LHCN-M2 (cell line): ENCODE data around the gene LNP1. TPM values are rescaled to one million over a fixed set of nuclear protein-coding genes. Genes with fewer than 3 reads are reported as not detected.
"Not testable (repeated sequence)": the region's sequence is repeated elsewhere in the genome, so short reads cannot be mapped to it uniquely, and the experiment has no call there.

Experiments
- DNase-seq: peaks from one replicate; pipeline ENCODE4 v3.0.0-alpha.2; 2012; ENCODE audit warnings: low read depth
- total RNA-seq: library from RNA; depleted of rRNA; stranded (reverse); fragments of >200 nt; gene quantifications from 2 replicates; pipeline ENCODE4 v1.2.3, GENCODE V29; 2014; rRNA removed

The LNP1 gene
- total RNA-seq, 1 experiment from 2014 or later = 3.5 TPM

- DNase-seq = not testable (repeated sequence)
Observed at GRCh38 chr3:100477851-100478360, 76.6 kb downstream of the LNP1 start.

- not testable (repeated sequence) for DNase-seq
Observed at GRCh38 chr3:100478521-100478920, 77.2 kb downstream of the LNP1 start.

GRCh38 chr3:100480081-100480480 is 78.7 kb downstream of the LNP1 start:
- no peak for DNase-seq

- DNase-seq = no peak
Observed at GRCh38 chr3:100482176-100482575, 80.8 kb downstream of the LNP1 start.

GRCh38 chr3:100483529-100483928 is 82.2 kb downstream of the LNP1 start:
- no peak for DNase-seq

- no peak for DNase-seq
Observed at GRCh38 chr3:100486808-100487207, 85.5 kb downstream of the LNP1 start.

GRCh38 chr3:100489118-100489517 is 87.8 kb downstream of the LNP1 start:
- no peak for DNase-seq

- DNase-seq = peak; percentile 93
Observed at GRCh38 chr3:100492059-100493006, 91.0 kb downstream of the LNP1 start, which contains the start of gene TMEM45A. TMEM45A (plus strand) TSS chr3:100492619; CDS start chr3:100555212, 62,593 bp downstream.

GRCh38 chr3:100496711-100497261 is 95.4 kb downstream of the LNP1 start:
- peak; percentile 62 for DNase-seq

DNA sequence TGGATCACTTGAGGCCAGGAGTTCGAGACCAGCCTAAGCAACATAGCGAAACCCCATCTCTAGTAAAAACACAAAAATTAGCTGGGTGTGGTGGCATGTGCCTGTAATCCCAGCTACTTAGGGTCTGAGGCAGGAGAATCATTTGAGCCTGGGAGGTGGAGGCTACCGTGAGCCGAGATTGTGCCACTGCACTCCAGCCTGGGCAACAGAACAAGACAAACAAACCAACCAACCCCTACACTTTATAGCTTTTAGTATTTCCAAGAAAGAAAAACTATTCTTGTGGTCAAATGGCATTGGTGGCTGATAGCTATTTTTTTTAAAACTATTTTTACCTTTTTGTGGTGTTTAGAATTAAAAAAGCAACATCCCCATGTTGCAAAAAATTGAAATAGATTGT is 98.3 kb downstream of the LNP1 start:
- no peak for DNase-seq

DNA sequence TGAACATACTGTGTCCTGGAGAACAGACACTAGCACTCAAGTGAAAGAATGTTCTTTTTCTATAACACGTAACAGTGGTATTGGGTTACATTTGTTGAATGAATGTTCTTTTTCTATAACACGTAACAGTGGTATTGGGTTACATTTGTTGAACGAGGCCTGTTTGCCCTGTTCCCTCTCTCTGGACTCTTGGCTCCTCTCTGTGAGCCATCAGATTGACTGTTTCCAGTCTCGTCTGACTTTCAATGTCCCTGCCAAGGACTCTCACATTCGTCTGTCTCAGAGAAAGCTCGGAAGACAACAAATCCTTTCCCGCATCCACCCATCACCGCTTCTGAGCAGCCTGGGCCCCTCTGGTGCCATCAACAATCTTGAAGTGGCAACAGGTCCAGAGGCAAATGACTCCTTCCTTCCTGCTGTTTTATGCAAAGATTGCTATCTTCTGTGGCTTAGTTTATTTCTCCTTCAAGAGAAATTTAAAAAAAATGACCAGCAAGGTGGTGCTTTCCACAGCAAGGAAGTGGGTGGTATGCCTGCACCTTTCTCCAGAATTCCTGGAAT is 99.1 kb downstream of the LNP1 start:
- DNase-seq = no peak

- no peak for DNase-seq
Observed at GRCh38 chr3:100503448-100503847, 102.1 kb downstream of the LNP1 start.

Other genes starting within 250 kb of the LNP1 start
- 45.0 and 54.1 TPM in 2 replicates for gene TBC1D23, start 140.5 kb upstream of the LNP1 start, total RNA-seq
- 23.5 and 27.4 TPM in 2 replicates for gene NIT2, start 66.8 kb upstream of the LNP1 start, total RNA-seq
- 62.4 and 67.0 TPM in 2 replicates for gene TOMM70, start 450 bp upstream of the LNP1 start, total RNA-seq
- gene TMEM45A, start 91.1 kb downstream of the LNP1 start, total RNA-seq = 36.3 and 38.8 TPM in 2 replicates
- gene ADGRG7, start 208.1 kb downstream of the LNP1 start, total RNA-seq = not detected in 2 replicates